ENCODE measurements around the gene FAM32A. TPM values are rescaled to one million over a fixed set of nuclear protein-coding genes. Genes with fewer than 3 reads are reported as not detected.

The FAM32A gene
- total and polyA plus RNA-seq, 2 of the 8 experiments (the other 6 are each of a cell fraction or from before 2014, with no cell fraction given) = 75.6 to 105 TPM

- Histone ChIP-seq H3K4me1 (replicated peaks in 1 of 4; ENCODE audit: control insufficient read depth in 3 of 4, insufficient read depth in 4 of 4, low read length in 3 of 4) (no peaks in the 10 kb centered on the region), H2AK5ac (ENCODE audit: low read depth, low read length) (no peak overlapping the region), H3K4ac (replicated peaks; ENCODE audit: insufficient read length, low read depth, low read length) (no peak overlapping the region), H3K4me3 (ENCODE audit: extremely low read depth in 1 of 4, insufficient read depth in 2 of 4, low read depth in 3 of 4, low read length in 4 of 4) (no peak overlapping the region), H3K27ac (ENCODE audit: low read depth, low read length) (no peak overlapping the region; the same call in 1 of the 2 replicates), H3K9ac (replicated peaks in 1 of 4; ENCODE audit: extremely low read depth in 1 of 4, low read depth in 3 of 4, low read length in 3 of 4) (no peak overlapping the region), H4K20me1 (replicated peaks in 1 of 2; ENCODE audit: control insufficient read depth in 1 of 2, insufficient read depth in 2 of 2, low read length in 2 of 2) (peaks cover 3 to 7% of the 10 kb centered on the region in 2 experiments), H3K14ac (ENCODE audit: insufficient read length) (no peak overlapping the region), H3K4me2 (ENCODE audit: insufficient read depth in 1 of 2, low read depth in 2 of 2, low read length in 2 of 2) (no peak overlapping the region), H3K79me1 (ENCODE audit: low read depth, low read length) (no peaks in the 10 kb centered on the region), H3K36me3 (ENCODE audit: control insufficient read depth in 2 of 4, insufficient read depth in 4 of 4, low read length in 3 of 4) (peaks cover 0 to 3% (median 0%) of the 10 kb centered on the region in 4 experiments; a peak in 2 of 8 replicates), H4K8ac (ENCODE audit: extremely low read depth, insufficient read depth, low read length) (no peak overlapping the region), H2BK15ac (ENCODE audit: low read length) (no peak overlapping the region), H3K23ac (ENCODE audit: insufficient read length) (no peak overlapping the region), H2BK12ac (ENCODE audit: low read depth, low read length) (no peak overlapping the region), H3K56ac (replicated peaks; ENCODE audit: insufficient read length, low read depth, low read length) (no peak overlapping the region), H2BK5ac (ENCODE audit: low read depth, low read length) (0 out of 2 replicates have a peak overlapping the region, but pooled peaks have one; percentile 71), H4K5ac (ENCODE audit: insufficient read length, low read depth, low read length) (no peak overlapping the region), H3K23me2 (ENCODE audit: low read depth, low read length) (no peaks in the 10 kb centered on the region), H2AFZ (ENCODE audit: low read length) (no peak overlapping the region), H3K27me3 (replicated peaks in 1 of 4; ENCODE audit: control insufficient read depth in 3 of 4, extremely low read depth in 1 of 4, insufficient read depth in 3 of 4, low read length in 3 of 4) (no peaks in the 10 kb centered on the region; a peak in 1 of 7 replicates), H3K18ac (ENCODE audit: extremely low read depth, low read length) (no peak overlapping the region), H4K91ac (replicated peaks; ENCODE audit: insufficient read length, low read length) (no peak overlapping the region), H2BK20ac (ENCODE audit: low read length) (no peak overlapping the region), H3K9me3 (ENCODE audit: insufficient read depth in 2 of 2, low read depth in 1 of 2, low read length in 1 of 2) (no peaks in the 10 kb centered on the region), H3K79me2 (ENCODE audit: control insufficient read depth in 1 of 2, insufficient read depth in 2 of 2, low read length in 2 of 2) (no peaks in the 10 kb centered on the region), H2BK120ac (replicated peaks; ENCODE audit: low read depth, low read length) (no peak overlapping the region)
- 90% methylated on average over 16 of the region's 21 CpGs; no CpG with 5 or more reads in 1 of the 2 experiments for WGBS, 2 experiments (ENCODE audit: extremely low coverage in 1 of 2, insufficient coverage in 1 of 2, insufficient read length in 1 of 2, insufficient replicate concordance in 2 of 2, low coverage in 1 of 2, low lambda C conversion rate in 2 of 2, missing lambda C conversion rate in 1 of 2)
- ChIA-PET CTCF (ENCODE audit: partially characterized antibody) (no interaction called here), POLR2A (ENCODE audit: partially characterized antibody) (no interaction called here)
- DNase-seq (ENCODE audit: low read depth in 1 of 2, low spot score in 2 of 2) (no peak), FAIRE-seq (no peak)
- TF ChIP-seq POLR2AphosphoS5 (IDR thresholded peaks at IDR 0.05; ENCODE audit: low read depth, low read length) = no peak
- TF ChIP-seq SP2 (IDR thresholded peaks at IDR 0.05; ENCODE audit: low read length) = no peak
- no peak for TF ChIP-seq CBX8 (IDR thresholded peaks at IDR 0.05; ENCODE audit: borderline replicate concordance, low read depth, low read length)
- no peak for TF ChIP-seq CBX5 (IDR thresholded peaks at IDR 0.05; ENCODE audit: low read depth, low read length)
- no peak for TF ChIP-seq SP1 (IDR thresholded peaks at IDR 0.05; ENCODE audit: low read depth, low read length)
- TF ChIP-seq E2F6 (IDR thresholded peaks at IDR 0.05) = no peak
- no peak for TF ChIP-seq KDM4A (IDR thresholded peaks at IDR 0.05; ENCODE audit: low read depth, low read length, severe bottlenecking)
- TF ChIP-seq POLR2A (IDR thresholded peaks at IDR 0.05; ENCODE audit: control extremely low read depth in 1 of 2, low read depth in 2 of 2, low read length in 2 of 2) = no peak
- TF ChIP-seq TCF12 (IDR thresholded peaks at IDR 0.05; ENCODE audit: low read depth, low read length) = no peak
- TF ChIP-seq KDM5A (IDR thresholded peaks at IDR 0.05; ENCODE audit: low read length) = no peak
- TF ChIP-seq BRCA1 (IDR thresholded peaks at IDR 0.05; ENCODE audit: low read depth, low read length) = no peak
- no peak for TF ChIP-seq RAD21 (IDR thresholded peaks at IDR 0.05 in 1 of 2, conservative IDR thresholded peaks at IDR 0.05 in 1 of 2; ENCODE audit: low read depth in 2 of 2, low read length in 2 of 2)
- TF ChIP-seq TEAD4 (IDR thresholded peaks at IDR 0.05; ENCODE audit: low read depth, low read length) = no peak
Measured at GRCh38 chr19:16225279-16226183, 40.3 kb downstream of the FAM32A start.

Data from H1 (cell line).